HL-60 (cell line): Measurements from ENCODE around the gene CXCR4.
A peak's percentile ranks its signal among the peaks of the same experiment; 100 is the strongest.

ENCODE experiments used
- DNase-seq, 2 experiments: peaks; one replicate each; pipeline ENCODE4 v3.0.0-alpha.2; 2010 to 2020; ENCODE audit warnings: low read depth in 1 of 2, low spot score in 1 of 2
- H3K27ac ChIP-seq: fragments of 250-450 bp; sonication (Bioruptor Pico); replicated peaks from 2 replicates; pipeline ENCODE4 v1.5.1; 2020; ENCODE audit warnings: mild to moderate bottlenecking, moderate library complexity
- H3K27me3 ChIP-seq: fragments of 250-450 bp; sonication (Bioruptor Pico); 2 replicates; pipeline ENCODE4 v1.5.1; 2021; ENCODE audit warnings: mild to moderate bottlenecking, moderate library complexity; ENCODE audit not compliant: insufficient read depth, poor library complexity, severe bottlenecking
- H3K4me3 ChIP-seq: replicated peaks from 2 replicates; pipeline ENCODE4 v1.5.1; 2011; ENCODE audit warnings: mild to moderate bottlenecking, control low read depth, low read length; ENCODE audit not compliant: insufficient read depth
- GABPA ChIP-seq: IDR thresholded peaks from 2 replicates; pipeline ENCODE4 v1.6.1; 2012; ENCODE audit warnings: low read depth
- POLR2AphosphoS5 ChIP-seq: IDR thresholded peaks from 2 replicates; pipeline ENCODE4 v1.6.1; 2012; ENCODE audit warnings: low read depth
- REST ChIP-seq: IDR thresholded peaks from 2 replicates; pipeline ENCODE4 v1.6.1; 2012; ENCODE audit warnings: low read depth; ENCODE audit not compliant: insufficient replicate concordance
- SPI1 ChIP-seq: IDR thresholded peaks from 2 replicates; pipeline ENCODE4 v1.6.1; 2012; ENCODE audit warnings: low read depth, mild to moderate bottlenecking, borderline replicate concordance
- TF ChIP-seq, protein P1 (sequence below): IDR thresholded peaks from one replicate; pipeline ENCODE4 v1.5.1; 2011; ENCODE audit warnings: low read length, control low read depth, inconsistent platforms; ENCODE audit not compliant: insufficient read depth

CXCR4 gene

GRCh38 chr2:136125236-136125635 lies 7.3 kb upstream of the CXCR4 start:
- Histone ChIP-seq H3K4me3 (no peak overlapping the region), H3K27me3 (no peaks in the 10 kb centered on the region), H3K27ac (0 out of 2 replicates have a peak overlapping the region, but pooled peaks have one; percentile 27)
- no peak for DNase-seq
- no peak for TF ChIP-seq REST
- TF ChIP-seq SPI1: no peak
- TF ChIP-seq, protein P1, sequence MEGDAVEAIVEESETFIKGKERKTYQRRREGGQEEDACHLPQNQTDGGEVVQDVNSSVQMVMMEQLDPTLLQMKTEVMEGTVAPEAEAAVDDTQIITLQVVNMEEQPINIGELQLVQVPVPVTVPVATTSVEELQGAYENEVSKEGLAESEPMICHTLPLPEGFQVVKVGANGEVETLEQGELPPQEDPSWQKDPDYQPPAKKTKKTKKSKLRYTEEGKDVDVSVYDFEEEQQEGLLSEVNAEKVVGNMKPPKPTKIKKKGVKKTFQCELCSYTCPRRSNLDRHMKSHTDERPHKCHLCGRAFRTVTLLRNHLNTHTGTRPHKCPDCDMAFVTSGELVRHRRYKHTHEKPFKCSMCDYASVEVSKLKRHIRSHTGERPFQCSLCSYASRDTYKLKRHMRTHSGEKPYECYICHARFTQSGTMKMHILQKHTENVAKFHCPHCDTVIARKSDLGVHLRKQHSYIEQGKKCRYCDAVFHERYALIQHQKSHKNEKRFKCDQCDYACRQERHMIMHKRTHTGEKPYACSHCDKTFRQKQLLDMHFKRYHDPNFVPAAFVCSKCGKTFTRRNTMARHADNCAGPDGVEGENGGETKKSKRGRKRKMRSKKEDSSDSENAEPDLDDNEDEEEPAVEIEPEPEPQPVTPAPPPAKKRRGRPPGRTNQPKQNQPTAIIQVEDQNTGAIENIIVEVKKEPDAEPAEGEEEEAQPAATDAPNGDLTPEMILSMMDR: no peak
- no peak for TF ChIP-seq POLR2AphosphoS5
- TF ChIP-seq GABPA: no peak

DNA sequence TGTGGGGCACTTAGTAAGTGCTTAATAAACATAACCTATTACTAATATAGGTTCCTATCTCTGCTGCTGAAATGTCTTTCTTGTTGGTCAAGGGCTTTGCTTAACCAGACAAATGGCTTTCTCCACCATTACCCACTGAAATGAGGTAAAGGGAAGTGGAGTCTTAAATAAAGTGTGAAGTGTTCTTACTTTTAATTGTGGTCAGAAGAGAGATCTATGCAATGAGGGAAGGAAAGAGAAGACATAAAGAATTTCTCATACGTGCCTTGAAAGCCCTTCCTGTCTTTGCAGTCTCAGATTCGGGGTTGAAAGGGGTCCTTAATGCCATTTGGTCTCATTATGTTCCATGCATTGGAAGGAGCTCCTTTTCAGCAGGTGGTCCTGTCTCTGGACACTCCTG lies 6.9 kb upstream of the CXCR4 start:
- no peak overlapping the region for H3K4me3 ChIP-seq
- TF ChIP-seq, protein P1: no peak
- TF ChIP-seq POLR2AphosphoS5 (no peak), SPI1 (peak; percentile 82), REST (no peak)
- no peaks in the 10 kb centered on the region for H3K27me3 ChIP-seq
- H3K27ac ChIP-seq: peak overlapping the region; percentile 27; the same call in 1 of the 2 replicates
- DNase-seq: peak in 1 of 2 experiments; percentile 20

DNA sequence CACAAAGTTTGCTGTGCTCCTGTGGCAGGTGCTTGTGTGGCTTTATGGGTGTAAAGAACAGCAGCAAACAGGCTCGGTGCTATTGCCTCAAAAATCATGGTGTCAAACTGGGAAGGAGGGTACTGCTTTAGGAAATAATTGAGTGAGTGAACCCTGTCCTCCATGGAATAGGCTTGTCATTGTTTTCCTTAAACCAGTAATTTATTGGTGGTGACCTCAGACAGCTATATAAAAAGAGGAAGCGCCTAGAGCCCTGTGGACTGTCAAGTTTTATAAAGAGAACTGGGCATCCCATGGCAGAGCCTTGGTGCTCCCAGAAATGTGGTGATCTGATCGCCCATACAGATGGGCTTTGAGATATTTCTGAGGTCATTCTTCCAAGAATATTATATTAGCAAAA lies 4.7 kb upstream of the CXCR4 start:
- H3K27me3 ChIP-seq: no peaks in the 10 kb centered on the region
- H3K4me3 ChIP-seq: no peak overlapping the region
- H3K27ac ChIP-seq: no peak overlapping the region
- DNase-seq: peak in 1 of 2 experiments; percentile 55
- peak; percentile 96 for TF ChIP-seq SPI1
- no peak for TF ChIP-seq POLR2AphosphoS5

GRCh38 chr2:136121204-136121910 lies 3.4 kb upstream of the CXCR4 start:
- Histone ChIP-seq H3K27me3 (no peaks in the 10 kb centered on the region), H3K27ac (no peak overlapping the region), H3K4me3 (no peak overlapping the region)
- DNase-seq: no peak
- no peak for TF ChIP-seq GABPA
- TF ChIP-seq POLR2AphosphoS5: no peak
- TF ChIP-seq, protein P1: no peak
